HEK293 (cell line): ENCODE results near the gene LAMA4.

Experiments
- CTCF ChIA-PET: fragments of 350-600 bp; formaldehyde crosslinking; extraction: SDS; loops from one replicate; lab custom pipeline; 2021; ENCODE audit warnings: antibody characterized with exemption; lab: Yijun Ruan, JAX
- POLR2A ChIA-PET: fragments of 300-600 bp; formaldehyde crosslinking; extraction: SDS; loops from one replicate; lab custom pipeline; 2020; ENCODE audit warnings: antibody characterized with exemption, inconsistent platforms; lab: Yijun Ruan, JAX
- H3K27ac ChIP-seq: fragments of 200-500 bp; sonication (Bioruptor generic); 2 replicates; pipeline ENCODE4 v1.5.1; 2014; ENCODE audit warnings: low read depth, low read length, control low read depth, inconsistent platforms; ENCODE audit errors: extremely low read depth
- H3K36me3 ChIP-seq, 2 experiments: fragments of 200-500 bp in 1 of 2; sonication (Bioruptor generic) in 1 of 2; 1 replicate in 1 of 2; 2 replicates in 1 of 2; pipeline ENCODE4 v1.5.1; 2014 to 2017; ENCODE audit warnings: inconsistent platforms in 2 of 2, low read length in 2 of 2; ENCODE audit not compliant: control insufficient read depth in 2 of 2, insufficient read depth in 1 of 2
- H3K4me1 ChIP-seq: fragments of 200-500 bp; sonication (Bioruptor generic); 2 replicates; pipeline ENCODE4 v1.5.1; 2014; ENCODE audit warnings: mild to moderate bottlenecking, low read length, inconsistent platforms; ENCODE audit not compliant: control insufficient read depth, insufficient read depth
- H3K4me3 ChIP-seq: 2 replicates; pipeline ENCODE4 v1.5.1; 2011; ENCODE audit warnings: low read depth, mild to moderate bottlenecking, control low read depth, low read length, moderate library complexity
- H3K9me3 ChIP-seq: fragments of 200-500 bp; sonication (Bioruptor generic); 2 replicates; pipeline ENCODE4 v1.5.1; 2014; ENCODE audit warnings: low read depth, low read length, inconsistent platforms; ENCODE audit not compliant: control insufficient read depth, insufficient read depth
- GFI1B ChIP-seq: fragments of 450-650 bp; formaldehyde crosslinking; IDR thresholded peaks from 2 replicates; pipeline ENCODE4 v1.5.1; 2016; ENCODE audit warnings: missing biosample characterization, missing genetic modification characterization
- GLIS2 ChIP-seq: fragments of 450-650 bp; formaldehyde crosslinking; IDR thresholded peaks from 2 replicates; pipeline ENCODE4 v1.5.1; 2016; ENCODE audit warnings: missing biosample characterization, missing genetic modification characterization
- OSR2 ChIP-seq: fragments of 450-650 bp; formaldehyde crosslinking; IDR thresholded peaks from 2 replicates; pipeline ENCODE4 v1.5.1; 2016; ENCODE audit warnings: missing biosample characterization, missing genetic modification characterization
- PATZ1 ChIP-seq: fragments of 450-650 bp; formaldehyde crosslinking; IDR thresholded peaks from 2 replicates; pipeline ENCODE4 v1.5.1; 2016; ENCODE audit warnings: missing biosample characterization, missing genetic modification characterization
- PRDM1 ChIP-seq: fragments of 450-650 bp; formaldehyde crosslinking; IDR thresholded peaks from 2 replicates; pipeline ENCODE4; 2016; ENCODE audit warnings: missing biosample characterization, missing genetic modification characterization
- ZEB2 ChIP-seq: fragments of 450-650 bp; formaldehyde crosslinking; IDR thresholded peaks from 2 replicates; pipeline ENCODE4 v1.5.1; 2016; ENCODE audit warnings: missing biosample characterization, missing genetic modification characterization
- ZFP69B ChIP-seq: fragments of 450-650 bp; formaldehyde crosslinking; IDR thresholded peaks from 2 replicates; pipeline ENCODE4 v1.5.1; 2016; ENCODE audit warnings: missing biosample characterization, missing genetic modification characterization
- ZNF10 ChIP-seq: fragments of 450-650 bp; formaldehyde crosslinking; IDR thresholded peaks from 2 replicates; pipeline ENCODE4 v1.5.1; 2017; ENCODE audit warnings: missing biosample characterization, missing genetic modification characterization
- ZNF133 ChIP-seq: fragments of 450-650 bp; formaldehyde crosslinking; IDR thresholded peaks from 2 replicates; pipeline ENCODE4 v1.5.1; 2016; ENCODE audit warnings: missing biosample characterization, missing genetic modification characterization
- ZNF184 ChIP-seq: fragments of 450-650 bp; IDR thresholded peaks from 2 replicates; pipeline ENCODE4 v1.5.1; 2018; ENCODE audit warnings: missing biosample characterization, mild to moderate bottlenecking, missing genetic modification characterization
- ZNF221 ChIP-seq: fragments of 450-650 bp; formaldehyde crosslinking; IDR thresholded peaks from 2 replicates; pipeline ENCODE4 v1.5.1; 2017; ENCODE audit warnings: missing biosample characterization, missing genetic modification characterization, borderline replicate concordance
- ZNF302 ChIP-seq: fragments of 450-650 bp; formaldehyde crosslinking; IDR thresholded peaks from 2 replicates; pipeline ENCODE4 v1.5.1; 2016; ENCODE audit warnings: missing biosample characterization, missing genetic modification characterization, low read depth
- ZNF311 ChIP-seq: fragments of 450-650 bp; formaldehyde crosslinking; IDR thresholded peaks from 2 replicates; pipeline ENCODE4 v1.5.1; 2017; ENCODE audit warnings: missing biosample characterization, missing genetic modification characterization, borderline replicate concordance
- ZNF362 ChIP-seq: fragments of 450-650 bp; formaldehyde crosslinking; IDR thresholded peaks from 2 replicates; pipeline ENCODE4 v1.5.1; 2016; ENCODE audit warnings: missing biosample characterization, missing genetic modification characterization
- ZNF391 ChIP-seq: fragments of 450-650 bp; formaldehyde crosslinking; IDR thresholded peaks from 2 replicates; pipeline ENCODE4 v1.5.1; 2016; ENCODE audit warnings: low read depth, missing biosample characterization, missing genetic modification characterization, borderline replicate concordance
- ZNF423 ChIP-seq: fragments of 450-650 bp; formaldehyde crosslinking; IDR thresholded peaks from 2 replicates; pipeline ENCODE4 v1.5.1; 2016; ENCODE audit warnings: missing biosample characterization, missing genetic modification characterization
- ZNF555 ChIP-seq: fragments of 450-650 bp; formaldehyde crosslinking; conservative IDR thresholded peaks from 2 replicates; pipeline ENCODE4 v1.5.1; 2017; ENCODE audit warnings: missing biosample characterization, mild to moderate bottlenecking, missing genetic modification characterization, inconsistent platforms
- ZNF580 ChIP-seq: fragments of 450-650 bp; formaldehyde crosslinking; IDR thresholded peaks from 2 replicates; pipeline ENCODE4 v1.5.1; 2016; ENCODE audit warnings: missing biosample characterization, missing genetic modification characterization
- ZNF610 ChIP-seq: fragments of 450-650 bp; formaldehyde crosslinking; IDR thresholded peaks from 2 replicates; pipeline ENCODE4 v1.5.1; 2016; ENCODE audit warnings: missing biosample characterization, missing genetic modification characterization, borderline replicate concordance
- ZNF621 ChIP-seq: fragments of 450-650 bp; formaldehyde crosslinking; IDR thresholded peaks from 2 replicates; pipeline ENCODE4 v1.5.1; 2017; ENCODE audit warnings: missing biosample characterization, missing genetic modification characterization
- ZNF623 ChIP-seq: fragments of 450-650 bp; formaldehyde crosslinking; IDR thresholded peaks from 2 replicates; pipeline ENCODE4 v1.5.1; 2016; ENCODE audit warnings: missing biosample characterization, missing genetic modification characterization
- ZNF776 ChIP-seq: fragments of 450-650 bp; formaldehyde crosslinking; IDR thresholded peaks from 2 replicates; pipeline ENCODE4 v1.5.0; 2017; ENCODE audit warnings: missing biosample characterization, missing genetic modification characterization, borderline replicate concordance
- ZNF830 ChIP-seq: fragments of 450-650 bp; IDR thresholded peaks from 2 replicates; pipeline ENCODE4 v1.5.0; 2018; ENCODE audit warnings: missing biosample characterization, missing genetic modification characterization, low read depth, mild to moderate bottlenecking, moderate library complexity
- TF ChIP-seq, protein P1 (sequence below): fragments of 450-650 bp; formaldehyde crosslinking; IDR thresholded peaks from 2 replicates; pipeline ENCODE4 v1.5.1; 2016; ENCODE audit warnings: missing biosample characterization, missing genetic modification characterization
- TF ChIP-seq, protein P2 (sequence below): fragments of 450-650 bp; formaldehyde crosslinking; IDR thresholded peaks from 2 replicates; pipeline ENCODE4 v1.5.1; 2016; ENCODE audit warnings: missing biosample characterization, missing genetic modification characterization
- TF ChIP-seq, protein P3 (sequence below): fragments of 450-650 bp; formaldehyde crosslinking; IDR thresholded peaks from 2 replicates; pipeline ENCODE4 v1.5.1; 2016; ENCODE audit warnings: missing biosample characterization, missing genetic modification characterization

The LAMA4 gene

DNA sequence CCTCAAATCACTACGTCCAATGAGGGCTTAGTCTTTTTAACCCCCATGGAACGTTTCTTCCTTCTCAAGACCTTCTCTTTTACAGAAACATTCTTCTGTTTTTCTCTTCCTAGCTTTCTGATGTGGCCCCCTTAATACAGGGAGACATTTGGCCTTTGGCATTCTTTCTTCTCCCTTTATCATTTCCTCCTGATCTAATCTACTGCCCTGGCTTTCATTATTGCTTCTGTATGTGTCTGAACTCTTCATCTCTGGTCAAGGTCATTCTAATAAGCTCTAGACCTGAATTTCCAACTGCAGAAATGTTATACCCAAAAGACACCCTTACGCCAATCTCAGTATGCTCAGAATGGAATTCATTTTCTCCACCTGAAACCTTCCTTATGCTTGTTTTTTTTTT lies 18.4 kb upstream of the LAMA4 start:
- CTCF ChIA-PET: interaction anchor here (1.5 kb wide), 1 partner anchor 93 kb away, joined by 7 read pairs; no protein-coding TSS in a partner anchor
- Histone ChIP-seq H3K4me3 (no peak overlapping the region), H3K9me3 (no peaks in the 10 kb centered on the region), H3K4me1 (no peaks in the 10 kb centered on the region), H3K36me3 (no peaks in the 10 kb centered on the region), H3K27ac (no peak overlapping the region)
- TF ChIP-seq ZNF311 (no peak), PRDM1 (tag by site-specific recombination) (no peak), GFI1B (tag by site-specific recombination) (no peak), ZNF391 (tag by site-specific recombination) (no peak), ZNF580 (tag by site-specific recombination) (no peak), ZEB2 (tag by site-specific recombination) (no peak), ZNF610 (tag by site-specific recombination) (no peak), ZNF184 (tag by site-specific recombination) (no peak), ZNF621 (tag by site-specific recombination) (no peak), GLIS2 (tag by site-specific recombination) (no peak), ZNF555 (tag by site-specific recombination) (no peak), ZNF133 (tag by site-specific recombination) (no peak), ZNF423 (tag by site-specific recombination) (no peak), ZNF10 (tag by site-specific recombination) (no peak), OSR2 (no peak)
- TF ChIP-seq, protein P1, sequence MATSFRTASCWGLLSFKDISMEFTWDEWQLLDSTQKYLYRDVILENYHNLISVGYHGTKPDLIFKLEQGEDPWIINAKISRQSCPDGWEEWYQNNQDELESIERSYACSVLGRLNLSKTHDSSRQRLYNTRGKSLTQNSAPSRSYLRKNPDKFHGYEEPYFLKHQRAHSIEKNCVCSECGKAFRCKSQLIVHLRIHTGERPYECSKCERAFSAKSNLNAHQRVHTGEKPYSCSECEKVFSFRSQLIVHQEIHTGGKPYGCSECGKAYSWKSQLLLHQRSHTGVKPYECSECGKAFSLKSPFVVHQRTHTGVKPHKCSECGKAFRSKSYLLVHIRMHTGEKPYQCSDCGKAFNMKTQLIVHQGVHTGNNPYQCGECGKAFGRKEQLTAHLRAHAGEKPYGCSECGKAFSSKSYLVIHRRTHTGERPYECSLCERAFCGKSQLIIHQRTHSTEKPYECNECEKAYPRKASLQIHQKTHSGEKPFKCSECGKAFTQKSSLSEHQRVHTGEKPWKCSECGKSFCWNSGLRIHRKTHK: no peak
- TF ChIP-seq, protein P2, sequence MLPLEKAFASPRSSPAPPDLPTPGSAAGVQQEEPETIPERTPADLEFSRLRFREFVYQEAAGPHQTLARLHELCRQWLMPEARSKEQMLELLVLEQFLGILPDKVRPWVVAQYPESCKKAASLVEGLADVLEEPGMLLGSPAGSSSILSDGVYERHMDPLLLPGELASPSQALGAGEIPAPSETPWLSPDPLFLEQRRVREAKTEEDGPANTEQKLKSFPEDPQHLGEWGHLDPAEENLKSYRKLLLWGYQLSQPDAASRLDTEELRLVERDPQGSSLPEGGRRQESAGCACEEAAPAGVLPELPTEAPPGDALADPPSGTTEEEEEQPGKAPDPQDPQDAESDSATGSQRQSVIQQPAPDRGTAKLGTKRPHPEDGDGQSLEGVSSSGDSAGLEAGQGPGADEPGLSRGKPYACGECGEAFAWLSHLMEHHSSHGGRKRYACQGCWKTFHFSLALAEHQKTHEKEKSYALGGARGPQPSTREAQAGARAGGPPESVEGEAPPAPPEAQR: no peak
- TF ChIP-seq, protein P3, sequence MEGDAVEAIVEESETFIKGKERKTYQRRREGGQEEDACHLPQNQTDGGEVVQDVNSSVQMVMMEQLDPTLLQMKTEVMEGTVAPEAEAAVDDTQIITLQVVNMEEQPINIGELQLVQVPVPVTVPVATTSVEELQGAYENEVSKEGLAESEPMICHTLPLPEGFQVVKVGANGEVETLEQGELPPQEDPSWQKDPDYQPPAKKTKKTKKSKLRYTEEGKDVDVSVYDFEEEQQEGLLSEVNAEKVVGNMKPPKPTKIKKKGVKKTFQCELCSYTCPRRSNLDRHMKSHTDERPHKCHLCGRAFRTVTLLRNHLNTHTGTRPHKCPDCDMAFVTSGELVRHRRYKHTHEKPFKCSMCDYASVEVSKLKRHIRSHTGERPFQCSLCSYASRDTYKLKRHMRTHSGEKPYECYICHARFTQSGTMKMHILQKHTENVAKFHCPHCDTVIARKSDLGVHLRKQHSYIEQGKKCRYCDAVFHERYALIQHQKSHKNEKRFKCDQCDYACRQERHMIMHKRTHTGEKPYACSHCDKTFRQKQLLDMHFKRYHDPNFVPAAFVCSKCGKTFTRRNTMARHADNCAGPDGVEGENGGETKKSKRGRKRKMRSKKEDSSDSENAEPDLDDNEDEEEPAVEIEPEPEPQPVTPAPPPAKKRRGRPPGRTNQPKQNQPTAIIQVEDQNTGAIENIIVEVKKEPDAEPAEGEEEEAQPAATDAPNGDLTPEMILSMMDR (tag by site-specific recombination): no peak
- POLR2A ChIA-PET: no interaction called here

DNA sequence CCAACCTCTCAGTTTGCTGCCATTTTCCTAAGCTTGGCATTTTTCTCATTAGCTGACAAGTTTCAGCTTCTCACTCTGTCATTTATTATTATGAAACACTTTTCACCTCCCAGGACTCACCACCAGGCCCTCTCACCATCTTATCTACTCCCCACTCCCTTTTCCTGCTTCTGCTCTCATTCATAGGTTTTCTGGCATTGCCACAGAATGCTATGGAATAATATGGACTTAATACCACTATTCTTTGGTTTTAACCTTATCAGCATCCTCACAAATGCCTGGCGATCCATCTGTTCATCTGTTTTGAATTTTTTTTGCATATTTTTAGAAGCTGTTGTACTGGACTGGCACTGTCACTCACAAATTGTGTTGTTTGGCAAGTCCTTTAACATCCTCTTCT lies 16.4 kb upstream of the LAMA4 start:
- Histone ChIP-seq H3K4me3 (no peak overlapping the region), H3K9me3 (no peaks in the 10 kb centered on the region), H3K4me1 (no peaks in the 10 kb centered on the region), H3K27ac (no peak overlapping the region), H3K36me3 (no peaks in the 10 kb centered on the region)
- TF ChIP-seq ZNF302 (tag by site-specific recombination) (no peak), ZNF133 (tag by site-specific recombination) (no peak), ZFP69B (tag by site-specific recombination) (no peak), ZNF362 (no peak), ZNF221 (tag by site-specific recombination) (no peak), ZNF776 (tag by site-specific recombination) (no peak), PATZ1 (tag by site-specific recombination) (no peak), ZNF830 (tag by site-specific recombination) (no peak), ZNF623 (tag by site-specific recombination) (no peak)
- TF ChIP-seq, protein P3 (tag by site-specific recombination): no peak
- ChIA-PET POLR2A (interaction anchor here (0.6 to 2.9 kb wide), 2 partner anchors 15 to 17 kb away, joined by 4 to 16 read pairs; partner anchors contain the start of gene LAMA4), CTCF (interaction anchor here (0.7 to 5.6 kb wide), 11 partner anchors 8 to 1420 kb away, joined by 3 to 58 read pairs (median 5); partner anchors contain the start of gene LAMA4)
